GM12878 (cell line): ENCODE measurements around the gene QPRT. TPM values are rescaled to one million over a fixed set of nuclear protein-coding genes. Genes with fewer than 3 reads are reported as not detected.

Source experiments
- ATAC-seq: fragments of 200-7000 bp; cut with Tn5 transposase; 3 replicates; pipeline ENCODE4 v1.9.1; 2020; ENCODE audit warnings: mild to moderate bottlenecking, moderate library complexity
- BruUV-seq: library from RNA; stranded (reverse); fragments of 400-500 nt; replicated peaks from 2 replicates; lab custom pipeline; 2021; lab: Mats Ljungman, UMichigan
- CTCF ChIA-PET: fragments of 300-600 bp; sonication (Branson Sonifier 250); formaldehyde crosslinking; extraction: SDS; loops from one replicate; lab custom pipeline; 2021; ENCODE audit warnings: inconsistent platforms; lab: Yijun Ruan, JAX
- POLR2A ChIA-PET: fragments of 350-600 bp; formaldehyde crosslinking; extraction: SDS; loops from one replicate; lab custom pipeline; 2021; ENCODE audit warnings: inconsistent platforms; lab: Charles Lee
- RAD21 ChIA-PET: fragments of 300-600 bp; sonication (Branson Sonifier 250); formaldehyde crosslinking; loops from one replicate; lab custom pipeline; 2023; ENCODE audit warnings: antibody characterized with exemption; ENCODE audit not compliant: unreplicated experiment; lab: Charles Lee
- SMC1A ChIA-PET: fragments of 300-600 bp; sonication (Branson Sonifier 250); formaldehyde crosslinking; loops from one replicate; lab custom pipeline; 2023; ENCODE audit not compliant: unreplicated experiment, uncharacterized antibody; lab: Charles Lee
- DNase-seq: peaks from one replicate; pipeline ENCODE4 v3.0.0-alpha.2; 2011; ENCODE audit warnings: low read depth, low spot score
- FAIRE-seq: peaks from 3 replicates; lab custom pipeline; 2011; peaks lifted over from hg19 to GRCh38; lab: Jason Lieb, UNC
- H2AFZ ChIP-seq: 2 replicates; pipeline ENCODE4 v1.6.0; 2011; ENCODE audit warnings: low read depth, low read length, control low read depth; ENCODE audit not compliant: control insufficient read depth
- H3K27ac ChIP-seq: 2 replicates; pipeline ENCODE4 v1.5.1; 2011; ENCODE audit warnings: control low read depth; ENCODE audit not compliant: control insufficient read depth, insufficient read depth
- H3K27me3 ChIP-seq, 2 experiments: replicated peaks in 1 of 2; 2 replicates each; pipeline versions ENCODE4 v1.6.0 to v1.6.1; 2011; ENCODE audit warnings: low read length in 1 of 2; ENCODE audit not compliant: control insufficient read depth in 2 of 2, insufficient read depth in 2 of 2
- H3K36me3 ChIP-seq, 2 experiments: 2 replicates each; pipeline ENCODE4 v1.5.1; 2011; ENCODE audit warnings: low read length in 1 of 2; ENCODE audit not compliant: control insufficient read depth in 2 of 2, insufficient read depth in 2 of 2
- H3K4me1 ChIP-seq: 2 replicates; pipeline ENCODE4 v1.6.1; 2011; ENCODE audit warnings: mild to moderate bottlenecking, low read length, moderate library complexity, mixed read lengths; ENCODE audit not compliant: control insufficient read depth, insufficient read depth
- H3K4me2 ChIP-seq: 2 replicates; pipeline ENCODE4 v1.6.0; 2011; ENCODE audit warnings: control low read depth; ENCODE audit not compliant: control insufficient read depth, insufficient read depth
- H3K4me3 ChIP-seq: fragments of 200-600 bp; sonication (generic); 2 replicates; pipeline ENCODE4 v1.5.1; 2016
- H3K79me2 ChIP-seq: 2 replicates; pipeline ENCODE4 v1.6.0; 2011; ENCODE audit warnings: low read length; ENCODE audit not compliant: control insufficient read depth, insufficient read depth
- H3K9ac ChIP-seq: 2 replicates; pipeline ENCODE4 v1.8.0; 2011; ENCODE audit warnings: low read length, control low read depth, mixed read lengths; ENCODE audit not compliant: control insufficient read depth, insufficient read depth
- H3K9me3 ChIP-seq: replicated peaks from 3 replicates; pipeline ENCODE4 v1.5.1; 2011; ENCODE audit warnings: mild to moderate bottlenecking, low read length; ENCODE audit not compliant: control insufficient read depth, insufficient read depth
- H4K20me1 ChIP-seq: 2 replicates; pipeline ENCODE4 v1.6.0; 2011; ENCODE audit not compliant: control insufficient read depth, insufficient read depth
- BCLAF1 ChIP-seq: fragments of 450-650 bp; IDR thresholded peaks from 2 replicates; pipeline ENCODE4 v1.6.1; 2017; ENCODE audit warnings: antibody characterized with exemption, mild to moderate bottlenecking, moderate library complexity
- ELK1 ChIP-seq: IDR thresholded peaks from 2 replicates; pipeline ENCODE4 v1.6.1; 2012; ENCODE audit warnings: low read depth, low read length, improper control_type of control experiment
- FOXK2 ChIP-seq: fragments of 450-650 bp; IDR thresholded peaks from 2 replicates; pipeline ENCODE4 v1.6.1; 2017; ENCODE audit warnings: mild to moderate bottlenecking, moderate library complexity
- HDAC6 ChIP-seq: fragments of 200-600 bp; sonication (generic); IDR thresholded peaks from one replicate; pipeline ENCODE4 v1.8.0; 2017; ENCODE audit warnings: antibody characterized with exemption; ENCODE audit not compliant: unreplicated experiment
- IRF3 ChIP-seq: fragments of 450-650 bp; IDR thresholded peaks from 2 replicates; pipeline ENCODE4 v1.6.1; 2014; ENCODE audit warnings: mild to moderate bottlenecking
- IRF4 ChIP-seq: IDR thresholded peaks from 2 replicates; pipeline ENCODE4 v1.6.1; 2011; ENCODE audit warnings: low read depth, low read length
- IRF5 ChIP-seq: fragments of 450-650 bp; IDR thresholded peaks from 2 replicates; pipeline ENCODE4 v1.6.1; 2017; ENCODE audit warnings: borderline replicate concordance
- MYB ChIP-seq: fragments of 150-350 bp; IDR thresholded peaks from 2 replicates; pipeline ENCODE4 v1.6.1; 2014; ENCODE audit warnings: mild to moderate bottlenecking, low read depth, low read length, borderline replicate concordance
- NFYA ChIP-seq: IDR thresholded peaks from 2 replicates; pipeline ENCODE4 v1.6.1; 2011; ENCODE audit warnings: low read depth, mild to moderate bottlenecking, low read length, improper control_type of control experiment, borderline replicate concordance
- NFYB ChIP-seq: IDR thresholded peaks from 2 replicates; pipeline ENCODE4 v1.6.1; 2011; ENCODE audit warnings: low read depth, mild to moderate bottlenecking, low read length, improper control_type of control experiment, moderate library complexity; ENCODE audit not compliant: insufficient read depth
- PAX5 ChIP-seq: IDR thresholded peaks from 2 replicates; pipeline ENCODE4 v1.6.1; 2011; ENCODE audit warnings: low read depth, low read length, borderline replicate concordance
- RFX5 ChIP-seq: IDR thresholded peaks from 2 replicates; pipeline ENCODE4 v1.6.1; 2011; ENCODE audit warnings: low read depth, low read length, improper control_type of control experiment
- SMC3 ChIP-seq: IDR thresholded peaks from 2 replicates; pipeline ENCODE4 v1.6.1; 2011; ENCODE audit warnings: low read length, improper control_type of control experiment, borderline replicate concordance
- SREBF1 ChIP-seq: IDR thresholded peaks from 2 replicates; pipeline ENCODE4 v1.6.1; 2012; ENCODE audit warnings: mild to moderate bottlenecking, low read length
- SREBF2 ChIP-seq: IDR thresholded peaks from 2 replicates; pipeline ENCODE4 v1.6.1; 2012; ENCODE audit warnings: mild to moderate bottlenecking, low read length
- TCF12 ChIP-seq: IDR thresholded peaks from 2 replicates; pipeline ENCODE4 v1.6.1; 2011; ENCODE audit warnings: low read depth, mild to moderate bottlenecking, low read length
- ZNF384 ChIP-seq: IDR thresholded peaks from 2 replicates; pipeline ENCODE4 v1.6.1; 2012; ENCODE audit warnings: low read depth, mild to moderate bottlenecking, low read length, improper control_type of control experiment, borderline replicate concordance
- ZZZ3 ChIP-seq: IDR thresholded peaks from 2 replicates; pipeline ENCODE4 v1.6.1; 2011; ENCODE audit warnings: low read depth; ENCODE audit not compliant: control insufficient read depth, insufficient read length
- WGBS: methylation state at CpG from one replicate; pipeline ENCODE4 v1.1.6; 2016; ENCODE audit warnings: low lambda C conversion rate; ENCODE audit not compliant: insufficient replicate concordance, insufficient coverage; ENCODE audit errors: missing lambda C conversion rate; 5-methylcytosine and 5-hydroxymethylcytosine counted together
- in situ Hi-C: fragments of 300-500 bp; cut with MboI; formaldehyde crosslinking; loops from 9 replicates; pipeline ENCODE4 v1.14.3; 2018; ENCODE audit warnings: mixed read lengths
- intact Hi-C: fragments of 100-400 bp; cut with micrococcal nuclease; formaldehyde crosslinking; loops from one replicate; pipeline ENCODE4 v1.14.2; 2022; ENCODE audit not compliant: unreplicated experiment
- polyA plus RNA-seq, 11 experiments: library from polyadenylated mRNA; depleted of rRNA in 4 of 11; unstranded in 6 of 11; stranded (reverse) in 5 of 11; fragments of >200 nt; fragmentation: Nextera tagmentation in 4 of 11; fragmentation: Illumina TruSeq in 1 of 11; extraction: Ambion mirVana in 4 of 11; extraction: Trizol in 1 of 11; gene quantifications; 1 replicate in 1 of 11; 2 replicates in 10 of 11; pipeline versions ENCODE4 v1.2.1 to v1.2.3, GENCODE V29; 2011 to 2016; ENCODE audit warnings: inconsistent platforms in 2 of 11, missing spikeins in 2 of 11, low read depth in 1 of 11
- total RNA-seq, 4 experiments: library from RNA; depleted of rRNA in 3 of 4; stranded (reverse); fragments of >200 nt in 3 of 4; fragmentation: Illumina TruSeq in 1 of 4; extraction: Trizol in 1 of 4; gene quantifications; 2 replicates each; pipeline versions ENCODE4 v1.2.1 to v1.2.3, GENCODE V29; 2013 to 2021

The QPRT gene
- total and polyA plus RNA-seq, 10 of the 15 experiments (the other 5 are each of a cell fraction or from before 2014, with no cell fraction given), result 2.7 to 43.0 (median 31.3) TPM

GRCh38 chr16:29714972-29715371 lies 36.0 kb downstream of the QPRT start (continued):
- TF ChIP-seq BCLAF1 (no peak), TCF12 (no peak), NFYA (no peak), ELK1 (no peak), IRF4 (no peak), MYB (no peak), PAX5 (no peak), ZNF384 (no peak)
- TF ChIP-seq, all 136 proteins: peak for 0

GRCh38 chr16:29717113-29717512 lies 38.1 kb downstream of the QPRT start:
- FAIRE-seq (no peak), DNase-seq (no peak), ATAC-seq (no peak)
- H3K36me3 ChIP-seq, result no peaks in the 10 kb centered on the region
- no TSS peak for BruUV-seq
- H3K79me2 ChIP-seq, result no peaks in the 10 kb centered on the region
- no peak overlapping the region for H3K4me2 ChIP-seq
- CTCF ChIA-PET, result interaction anchor here (0.6 to 2.4 kb wide), 5 partner anchors 11 to 99 kb away, joined by 3 to 7 read pairs (median 3); partner anchors contain the start of genes PAGR1 and SPN
- RAD21 ChIA-PET, result interaction anchor here (0.7 to 1.3 kb wide), 3 partner anchors 17 to 73 kb away, joined by 3 to 4 read pairs (median 3); partner anchors contain the start of gene KIF22
- no peak overlapping the region for H2AFZ ChIP-seq
- no peak overlapping the region for H3K4me3 ChIP-seq
- no peaks in the 10 kb centered on the region for H3K9me3 ChIP-seq
- no peak overlapping the region for H3K9ac ChIP-seq
- intact Hi-C loops, result no loop called here
- peaks cover 3% of the 10 kb centered on the region for H3K4me1 ChIP-seq
- H4K20me1 ChIP-seq, result no peaks in the 10 kb centered on the region
- no peak overlapping the region for H3K27ac ChIP-seq
- 70% methylated on average over 7 of the region's 7 CpGs for WGBS
- SMC1A ChIA-PET, result interaction anchor here (0.6 to 2.1 kb wide), 4 partner anchors 13 to 75 kb away, joined by 4 to 6 read pairs (median 4); no protein-coding TSS in a partner anchor
- POLR2A ChIA-PET, result interaction anchor here (0.7 kb wide), 1 partner anchor 341 kb away, joined by 4 read pairs; no protein-coding TSS in a partner anchor
- in situ Hi-C loops, result no loop called here
- no peaks in the 10 kb centered on the region for H3K27me3 ChIP-seq
- no peak for TF ChIP-seq RFX5
- TF ChIP-seq HDAC6, result no peak
- no peak for TF ChIP-seq NFYB
- TF ChIP-seq IRF3, result no peak
- no peak for TF ChIP-seq FOXK2
- TF ChIP-seq SREBF1, result no peak
- TF ChIP-seq SREBF2, result no peak
- no peak for TF ChIP-seq IRF5
- TF ChIP-seq IRF4, result no peak
- TF ChIP-seq SMC3, result no peak
- no peak for TF ChIP-seq ZZZ3
